Ecto neural progenitor cell (in vitro differentiated cells): ENCODE data around the gene SSTR3.
"Not testable (repeated sequence)": the region's sequence is repeated elsewhere in the genome, so short reads cannot be mapped to it uniquely, and the experiment has no call there.

Experiments
- DNase-seq: peaks from one replicate; pipeline ENCODE4 v3.0.0-alpha.2; 2018; ENCODE audit warnings: low spot score

The SSTR3 gene

DNA sequence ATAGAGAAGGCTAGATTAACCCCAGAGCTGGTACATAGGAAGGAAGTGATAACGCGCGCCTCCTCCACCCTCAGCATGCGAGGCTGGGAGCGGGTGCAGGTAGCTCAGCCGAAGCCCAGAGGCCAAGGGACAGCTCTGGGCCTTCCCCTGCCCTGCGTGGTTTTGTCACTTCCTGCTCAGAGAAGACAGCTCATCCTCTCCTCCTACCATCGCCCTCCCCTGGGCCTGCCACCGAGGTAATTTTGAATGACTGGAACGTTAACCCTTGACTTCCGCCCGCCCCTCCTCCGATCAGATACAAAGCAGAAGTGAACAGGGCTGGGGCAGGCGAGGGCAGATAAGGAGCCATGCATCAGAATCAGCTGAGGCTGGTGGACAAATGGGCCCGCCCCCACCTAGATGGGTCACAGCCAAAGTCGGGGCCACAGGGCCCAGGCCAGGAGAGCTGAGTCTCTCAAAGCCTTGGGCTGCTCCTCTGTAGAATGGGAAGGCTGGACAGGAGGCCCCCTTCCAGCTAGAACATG is 30.2 kb upstream of the SSTR3 start:
- DNase-seq, result no peak

DNA sequence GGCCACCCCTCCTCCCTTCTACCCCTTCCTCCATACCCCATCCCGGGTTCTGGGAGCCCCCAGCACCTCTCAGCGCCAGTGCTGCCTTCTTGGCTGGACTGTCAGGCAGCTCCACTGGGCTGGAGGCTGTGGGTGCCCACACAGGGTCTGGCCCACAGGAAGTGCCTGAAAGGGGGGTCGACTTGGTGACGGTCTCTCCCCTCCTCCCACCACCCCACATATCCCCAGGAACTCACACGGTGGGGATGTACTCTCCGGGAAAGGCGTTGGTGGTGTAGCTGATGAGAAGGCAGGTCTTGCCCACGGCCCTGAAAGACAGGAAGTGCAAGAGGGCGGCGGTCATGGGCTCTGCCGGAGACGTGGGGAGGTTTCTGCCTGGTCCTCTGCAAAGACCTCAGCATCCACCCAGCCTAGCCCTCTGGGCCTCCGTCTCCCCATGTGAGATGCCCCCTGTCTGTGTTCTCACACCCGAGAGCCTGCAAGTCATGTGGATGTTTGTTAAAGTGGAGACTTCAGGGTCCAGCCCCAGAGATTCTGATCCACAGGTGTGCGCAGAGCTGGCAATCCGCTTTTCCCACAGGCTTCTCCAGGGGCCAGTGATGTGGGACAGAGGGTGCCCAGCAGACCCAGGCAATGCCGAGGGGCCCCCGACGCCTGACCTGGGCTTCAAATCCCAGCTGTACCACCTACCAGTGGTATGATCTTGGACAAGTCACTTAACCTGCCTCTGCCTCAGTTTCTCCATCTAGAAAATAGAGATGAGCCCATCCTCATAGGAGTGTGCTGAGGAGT is 29.3 kb upstream of the SSTR3 start:
- no peak for DNase-seq

DNA sequence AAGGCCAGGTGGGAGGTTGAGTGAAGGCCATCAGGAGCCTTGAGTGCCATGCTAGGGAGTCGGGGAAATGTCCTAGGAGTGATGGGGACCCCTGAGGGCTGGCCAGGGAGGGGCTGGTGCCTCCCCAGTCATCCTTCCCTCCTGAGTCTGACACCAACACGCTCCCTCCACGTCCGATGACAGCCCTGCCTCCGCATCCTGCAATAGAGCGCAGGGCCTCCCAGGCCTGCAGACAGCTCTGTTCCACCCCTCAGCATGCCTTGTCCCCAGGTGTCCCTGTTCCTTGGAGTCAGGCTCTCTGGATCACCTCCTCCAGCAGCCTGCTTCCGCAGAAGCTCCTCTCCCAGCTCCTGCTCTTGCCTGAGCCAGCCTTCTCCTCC is 28.7 kb upstream of the SSTR3 start:
- no peak for DNase-seq

DNA sequence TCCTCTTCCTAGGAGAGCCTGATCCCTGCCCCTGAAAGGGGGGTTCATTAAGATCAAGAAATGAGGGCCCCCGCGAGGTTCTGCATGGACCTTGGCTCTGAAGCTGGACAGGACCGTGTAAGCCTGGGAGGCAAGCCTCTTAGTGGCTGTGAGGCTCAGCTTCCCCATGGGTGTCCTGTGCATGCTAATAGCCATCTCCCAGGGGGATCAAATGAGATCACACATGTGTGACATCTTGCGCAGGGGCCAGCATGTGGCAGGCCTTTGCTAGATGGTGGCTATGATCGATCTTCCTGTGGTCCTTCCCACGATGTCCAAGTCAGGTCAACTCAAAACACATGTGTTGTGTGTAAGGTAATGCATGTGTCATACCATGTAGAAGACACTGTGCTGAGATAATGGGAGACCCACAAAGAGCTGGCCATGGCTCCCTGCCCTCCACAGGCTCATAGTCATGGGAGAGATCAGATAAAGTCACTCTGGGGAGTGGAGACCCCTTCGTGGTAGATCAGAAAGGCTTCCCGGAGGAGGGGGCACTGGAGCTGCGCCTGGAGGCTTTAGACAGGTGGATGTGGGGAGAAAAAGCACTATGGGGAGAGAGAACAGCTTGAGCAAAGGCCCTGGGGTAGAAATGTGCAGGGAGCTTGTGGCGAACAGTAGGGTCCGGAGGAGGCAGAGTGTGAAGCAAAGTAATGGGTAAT is 28.1 kb upstream of the SSTR3 start:
- DNase-seq, result no peak

DNA sequence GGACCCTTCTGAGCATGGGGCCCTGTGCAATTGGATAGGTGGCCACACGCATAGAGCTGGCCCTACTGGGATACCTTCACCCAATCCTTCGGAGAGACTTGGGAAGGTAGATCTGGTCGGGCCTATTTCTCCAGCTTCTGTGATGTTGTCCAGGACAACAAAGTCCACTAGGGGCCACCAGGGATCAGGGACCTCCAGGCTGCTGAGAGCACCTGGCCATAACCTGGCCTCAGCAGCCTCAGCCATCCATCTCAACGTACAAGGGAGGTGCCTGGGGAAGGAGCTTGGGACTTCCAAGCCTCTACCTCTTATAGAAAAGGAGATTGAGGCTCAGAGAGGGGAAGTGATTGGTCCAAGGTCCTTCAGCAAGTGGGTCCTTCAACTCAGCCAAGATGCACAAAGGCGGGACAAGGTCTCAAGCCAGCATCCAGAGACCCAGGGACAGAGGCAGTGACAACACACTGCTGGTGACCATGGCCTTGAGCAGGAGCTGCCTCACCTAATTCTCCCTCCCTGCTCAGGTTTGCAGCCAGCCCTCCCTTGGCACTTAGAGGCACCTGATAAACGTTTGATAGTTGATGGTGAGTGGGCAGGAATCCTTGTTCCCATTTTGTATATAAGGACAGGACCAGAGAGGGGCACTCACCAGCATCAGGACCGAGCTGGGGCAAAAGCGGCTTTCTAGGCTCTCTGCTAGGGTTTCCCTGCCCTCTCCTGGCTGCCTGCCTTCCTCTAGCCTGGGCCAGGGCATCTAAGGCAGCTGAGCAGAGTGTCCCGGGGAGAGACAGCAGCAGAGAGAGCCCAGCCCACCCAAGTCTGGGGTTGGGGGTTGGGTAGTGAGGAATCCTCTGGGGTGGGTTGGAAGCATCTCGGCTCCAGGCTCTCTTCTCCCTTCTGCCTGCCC is 27.3 kb upstream of the SSTR3 start:
- no peak for DNase-seq

DNA sequence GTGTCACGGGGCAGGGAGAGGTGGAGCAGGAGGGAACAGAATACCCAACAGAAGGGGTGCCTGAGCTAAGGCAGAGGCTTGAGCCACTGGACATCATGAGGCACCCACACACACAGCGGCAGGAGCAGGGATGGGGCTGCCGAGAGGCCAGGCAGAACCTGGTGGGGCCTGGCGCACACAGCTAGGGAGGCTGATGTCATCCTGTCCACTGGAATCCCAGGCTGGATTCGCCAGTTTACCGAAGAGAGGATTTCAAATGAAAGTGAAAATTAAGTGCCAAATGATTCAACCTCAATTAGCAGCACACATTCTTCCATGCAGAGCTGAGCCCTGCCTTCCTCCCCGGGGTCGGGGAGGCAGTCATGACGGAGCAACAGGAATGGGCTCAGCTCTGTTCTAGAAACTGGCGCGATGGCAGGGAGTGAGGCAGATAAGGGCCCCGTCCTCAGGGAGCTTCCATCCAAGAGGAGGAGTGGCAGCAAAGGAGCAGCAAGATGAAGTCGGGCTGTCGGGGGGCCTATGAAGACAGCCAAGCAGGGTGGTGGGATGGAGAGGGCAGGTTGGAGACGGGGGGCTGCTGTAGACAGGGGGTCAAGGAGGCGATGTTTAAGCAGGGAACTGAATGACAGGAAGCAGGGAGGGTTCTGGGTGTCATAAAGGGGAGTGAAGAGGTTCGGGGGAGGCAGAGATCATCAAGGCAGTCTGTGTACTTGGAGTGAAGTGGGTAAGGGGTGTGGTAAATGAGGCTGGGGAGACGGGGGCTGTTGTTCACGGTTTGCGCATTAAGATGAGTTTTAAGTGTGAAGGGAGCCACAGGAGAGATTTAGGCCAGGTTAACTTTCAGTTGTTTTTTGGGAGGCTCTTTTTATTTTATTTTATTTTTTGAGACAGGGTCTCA is 25.3 kb upstream of the SSTR3 start:
- no peak for DNase-seq

DNA sequence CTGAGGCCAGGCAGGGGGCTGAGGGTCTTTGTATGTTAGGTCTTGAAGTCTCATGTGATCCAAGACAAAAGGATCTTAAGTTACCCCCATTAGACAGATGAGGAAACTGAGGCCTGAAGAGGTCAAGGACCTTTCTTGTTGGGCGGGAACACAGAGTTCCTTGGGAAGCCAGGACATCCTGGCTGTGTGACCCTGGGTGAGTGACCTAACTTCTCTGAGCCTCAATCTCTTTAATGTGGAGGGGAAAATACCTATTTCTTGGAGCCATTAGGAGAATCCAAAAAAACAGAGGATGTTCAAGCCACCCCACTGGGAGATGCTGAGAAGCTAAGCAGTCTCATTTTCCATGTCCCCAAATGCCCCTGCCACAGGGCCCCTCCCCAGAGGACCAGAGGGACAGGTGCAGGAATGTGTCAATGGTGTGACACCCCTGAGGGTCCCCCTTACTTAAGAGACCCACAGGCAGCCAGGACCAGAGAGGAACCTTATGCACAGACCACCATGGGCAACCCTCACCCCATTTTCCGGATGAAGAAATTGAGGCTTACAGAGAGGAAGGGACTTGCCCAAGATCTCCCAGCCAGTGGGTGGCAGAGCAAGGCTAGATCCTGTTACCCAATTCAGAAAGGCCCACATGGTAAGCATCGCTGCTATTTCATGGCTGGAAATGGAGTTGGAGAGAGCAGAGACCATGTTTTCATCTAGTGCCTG is 23.8 kb upstream of the SSTR3 start:
- DNase-seq, result no peak

DNA sequence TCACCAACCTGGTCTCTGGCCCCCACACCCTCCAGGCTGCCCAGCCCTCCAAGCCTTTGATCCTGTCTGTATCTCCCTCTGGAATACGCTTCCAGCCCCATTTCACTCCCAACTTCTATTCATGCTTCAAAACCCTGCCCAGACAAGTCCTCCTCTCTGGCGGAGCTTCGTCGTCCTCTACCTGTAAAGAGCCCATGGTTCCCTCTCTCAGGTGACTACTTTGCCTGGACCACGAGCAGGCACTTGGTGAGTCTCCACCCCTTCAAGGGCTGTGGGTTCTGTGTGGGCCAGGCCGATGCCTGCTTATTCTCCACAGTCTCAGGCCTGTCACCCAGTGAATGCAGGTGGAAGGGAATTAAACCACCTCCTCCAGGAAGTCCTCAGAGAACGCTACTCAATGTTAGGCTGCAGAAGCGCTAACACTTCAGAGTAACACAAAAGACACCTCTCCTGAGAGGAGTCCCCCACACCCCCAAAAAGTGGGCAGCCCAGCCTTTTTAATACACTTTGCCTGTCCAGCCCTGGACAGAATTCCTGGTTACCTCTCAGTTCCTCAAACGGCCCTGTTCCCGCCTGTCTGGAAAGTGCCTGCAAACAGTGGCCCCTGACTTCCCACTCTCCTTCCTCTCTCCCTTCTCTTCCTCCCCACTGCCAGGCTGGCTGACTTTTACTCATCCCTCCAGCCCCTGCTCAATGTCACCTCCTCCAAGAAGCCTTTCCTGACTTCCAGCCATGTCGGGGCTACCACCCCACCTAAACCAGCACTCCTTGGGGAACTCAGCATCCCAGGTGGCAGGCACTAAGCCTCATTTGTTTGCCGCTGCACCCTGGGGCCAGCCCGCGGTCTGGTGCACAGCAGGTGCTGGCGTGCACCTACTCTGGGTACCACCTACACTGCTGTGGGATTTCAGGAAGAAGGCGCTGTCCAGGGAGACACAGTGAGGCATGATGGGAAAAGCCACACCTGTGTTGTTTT is 22.7 kb upstream of the SSTR3 start:
- DNase-seq, result no peak

DNA sequence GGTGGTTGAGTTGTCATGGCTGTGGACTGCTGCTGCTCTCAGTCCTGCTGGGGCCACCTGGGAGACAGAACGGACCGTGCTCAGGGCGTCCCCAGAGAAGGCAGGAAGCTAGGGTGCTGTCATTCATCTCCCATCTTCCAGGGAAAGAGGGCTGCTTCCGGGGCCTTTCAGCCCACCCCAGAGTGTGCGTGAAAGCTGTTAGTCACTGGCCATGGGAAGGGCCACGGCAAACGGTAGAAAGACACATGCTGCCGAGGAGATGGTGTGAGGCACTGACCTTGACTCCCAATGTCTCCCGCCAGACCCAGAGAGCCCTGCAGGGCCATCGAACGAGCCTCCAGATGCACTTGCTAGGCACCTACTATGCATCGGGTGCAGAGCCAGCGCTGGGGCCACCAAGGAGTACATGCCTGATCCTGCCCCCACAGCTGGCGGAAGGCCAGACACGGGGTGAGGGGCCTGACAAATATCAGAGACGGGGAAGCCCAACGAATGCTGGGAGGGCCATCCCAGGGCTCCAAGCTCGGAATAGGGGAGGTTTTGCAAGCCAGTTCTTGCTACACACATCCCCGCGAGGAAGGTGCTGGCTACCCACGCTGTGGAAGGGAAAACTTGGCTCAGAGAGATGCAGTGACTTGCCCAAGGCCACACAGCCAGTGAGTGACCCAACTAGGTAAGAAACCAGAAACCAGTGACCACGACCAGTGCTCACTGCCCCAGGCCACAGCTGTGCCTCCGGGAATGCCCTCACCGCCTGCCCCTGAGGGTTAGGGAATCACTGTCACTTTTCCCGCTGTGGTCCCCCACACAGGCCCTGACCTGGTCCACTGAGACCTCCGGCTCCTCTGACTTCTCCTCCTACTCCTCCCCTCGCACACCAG is 21.7 kb upstream of the SSTR3 start:
- no peak for DNase-seq

DNA sequence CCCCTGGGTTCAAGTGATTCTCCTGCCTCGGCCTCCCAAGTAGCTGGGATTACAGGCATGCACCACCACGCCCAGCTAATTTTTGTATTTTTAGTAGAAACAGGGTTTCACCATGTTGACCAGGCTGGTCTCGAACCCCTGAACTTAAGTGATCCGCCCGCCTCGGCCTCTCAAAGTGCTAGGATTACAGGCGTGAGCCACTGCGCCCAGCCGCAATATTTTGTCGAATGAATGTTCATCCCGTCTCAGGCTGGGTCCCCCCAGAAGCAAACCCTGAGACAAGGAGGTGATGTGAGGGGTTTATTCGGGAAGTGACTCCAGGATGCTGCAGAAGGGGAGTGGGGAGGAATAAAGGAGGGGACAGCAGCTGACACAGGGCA is 21.1 kb upstream of the SSTR3 start:
- DNase-seq, result not testable (repeated sequence)

DNA sequence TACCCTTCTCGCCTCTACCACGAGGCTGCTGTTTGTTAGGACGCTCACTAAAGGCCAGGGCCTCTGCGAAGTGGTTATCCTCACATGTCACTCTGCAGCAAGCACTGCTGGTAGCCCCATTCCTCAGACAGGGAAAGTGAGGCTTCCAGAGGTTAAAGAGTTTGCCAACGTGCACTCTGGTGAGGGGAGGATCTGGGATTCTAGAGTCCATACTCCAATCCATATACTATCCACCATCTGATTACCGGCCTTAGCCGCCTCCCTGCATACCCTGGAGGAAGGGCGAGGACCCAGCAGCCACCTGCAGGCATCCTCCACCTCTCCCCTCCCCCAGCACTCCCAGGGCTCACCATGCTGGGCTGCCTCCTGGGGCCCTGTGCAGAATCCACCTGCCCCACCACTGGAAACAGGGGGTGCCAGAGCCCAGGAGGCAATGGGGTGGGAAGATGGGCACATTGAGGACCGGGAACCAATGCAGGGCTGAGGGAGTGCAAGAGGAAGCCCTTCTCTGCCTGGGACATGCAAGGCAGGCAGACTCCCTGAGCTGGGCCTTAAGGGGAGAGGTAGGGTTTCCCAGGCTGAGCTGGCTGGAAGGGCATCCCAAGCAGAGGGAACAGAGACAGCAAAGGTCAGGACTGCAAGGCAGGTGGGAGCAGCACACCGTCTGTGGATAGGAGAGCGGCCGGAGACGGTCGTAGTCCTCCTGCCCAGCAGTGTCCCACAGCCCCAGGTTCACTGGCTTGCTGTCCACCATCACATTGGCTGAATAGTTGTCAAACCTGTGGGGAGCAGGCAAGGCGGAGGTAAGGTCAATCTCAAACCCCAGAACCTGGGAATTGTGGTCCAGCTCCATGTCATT is 20.1 kb upstream of the SSTR3 start:
- DNase-seq, result no peak

DNA sequence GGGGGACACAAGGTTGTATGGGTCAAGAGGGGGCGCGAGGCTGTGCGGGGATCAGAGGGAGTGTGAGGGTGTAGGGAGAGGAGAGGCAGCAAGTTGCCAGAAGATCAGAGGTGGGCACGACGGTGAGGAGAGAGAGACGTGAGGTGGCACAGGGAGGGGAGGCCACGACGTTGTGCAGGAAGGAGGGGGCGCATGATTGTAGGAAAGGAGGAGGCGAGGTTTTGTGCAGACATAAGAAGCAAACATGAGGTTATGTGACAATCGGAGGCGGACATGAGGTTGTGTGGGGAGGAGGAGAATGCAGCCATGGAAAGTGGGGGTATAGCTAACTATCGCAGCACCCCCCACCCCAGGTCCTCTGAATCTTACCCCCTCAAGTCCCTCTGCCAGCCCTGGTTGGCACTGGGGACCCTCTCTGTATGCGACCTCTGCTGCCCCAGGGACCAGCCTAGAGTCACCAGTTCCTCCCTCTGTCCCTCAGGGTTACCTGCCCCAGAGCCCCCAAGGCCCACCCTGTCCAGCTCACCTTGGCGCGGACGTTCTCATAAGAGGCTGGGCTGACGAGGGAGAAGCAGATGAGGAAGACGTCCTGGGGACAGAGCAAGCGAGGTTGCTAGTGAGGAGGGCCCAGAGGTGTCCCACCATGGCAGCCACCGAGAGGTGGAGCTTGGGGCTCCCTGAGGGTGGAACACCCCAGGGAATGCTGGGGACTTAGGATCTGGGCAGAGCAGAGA is 19.3 kb upstream of the SSTR3 start:
- DNase-seq, result no peak

DNA sequence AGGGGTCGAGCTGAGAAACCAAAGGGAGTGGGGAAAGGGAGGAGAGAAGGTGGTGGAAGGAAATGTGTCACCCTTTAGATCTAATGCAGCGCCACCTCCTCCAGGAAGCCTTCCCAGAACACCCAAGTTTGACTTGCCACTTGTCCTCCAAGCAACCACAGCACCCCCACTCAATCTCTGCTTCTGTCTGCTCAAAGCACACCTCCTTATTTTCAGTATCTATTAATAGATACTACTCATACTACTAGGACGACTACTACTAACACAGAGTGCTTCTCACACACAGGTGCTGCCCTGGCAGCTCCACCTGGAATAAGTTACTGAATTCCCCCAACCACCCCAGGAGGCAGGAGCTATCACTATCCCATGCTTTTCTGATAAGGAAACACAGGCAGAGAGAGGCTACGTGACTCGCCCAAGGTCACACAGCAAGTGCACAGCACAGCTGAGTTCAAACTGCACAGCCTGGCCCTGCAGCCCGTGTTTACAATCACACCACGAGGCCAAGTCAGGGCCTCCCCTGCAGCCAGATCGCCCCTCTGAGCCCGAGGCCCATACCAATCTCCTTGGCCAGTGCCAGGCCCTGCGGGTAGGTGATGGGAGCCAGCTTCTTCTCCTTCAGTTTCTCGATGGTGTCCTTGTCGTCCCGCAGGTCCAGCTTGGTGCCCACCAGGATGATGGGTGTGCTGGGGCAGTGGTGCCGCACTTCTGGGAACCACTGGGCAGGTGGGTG is 18.6 kb upstream of the SSTR3 start:
- DNase-seq, result no peak

DNA sequence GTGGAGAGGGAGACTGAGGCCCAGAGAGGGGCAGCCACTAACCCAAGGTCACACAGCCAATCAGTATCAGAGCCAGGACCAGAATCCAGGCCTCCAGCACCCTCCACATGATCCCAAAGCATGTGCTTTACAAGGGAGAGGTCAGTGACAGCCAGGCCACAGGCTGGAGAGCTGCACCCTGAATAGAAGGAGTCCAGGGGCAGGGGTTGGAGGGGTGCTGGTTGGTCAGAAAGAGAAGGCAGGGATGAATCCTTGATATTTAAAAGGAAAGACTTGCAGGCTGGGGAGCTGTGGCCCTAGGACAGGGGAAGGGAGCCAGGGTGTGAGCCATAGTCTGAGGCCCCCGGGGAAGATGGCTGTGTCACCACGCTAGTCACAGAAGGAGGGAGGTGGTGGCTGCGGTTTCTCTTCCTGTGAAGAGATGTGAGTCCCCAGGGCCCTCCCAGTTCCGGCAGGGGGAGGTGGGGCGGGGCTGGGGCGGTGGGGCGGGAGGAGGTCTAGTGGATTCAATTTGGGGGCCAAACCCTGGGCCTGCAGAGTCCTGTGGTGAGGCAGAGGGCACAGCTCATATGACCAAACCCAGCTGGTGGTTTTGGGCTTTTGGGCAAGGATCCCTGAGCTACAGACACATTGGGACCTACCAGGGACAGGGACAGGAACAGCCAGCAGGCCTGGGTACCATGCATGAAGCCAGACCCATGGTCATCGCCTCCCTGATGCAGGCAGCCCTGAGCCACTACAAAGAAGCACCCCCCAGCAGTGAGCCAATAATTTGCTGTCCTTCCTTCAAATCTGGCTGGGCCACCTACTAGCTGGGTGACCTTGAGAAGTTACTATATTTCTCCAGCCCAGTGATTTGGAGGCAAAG is 17.8 kb upstream of the SSTR3 start:
- no peak for DNase-seq
